Retinal pigment epithelial cell (primary cell): ENCODE results near the gene CARNS1.

Experiments used
- DNase-seq: peaks from one replicate; pipeline ENCODE4 v3.0.0-alpha.2; 2010; ENCODE audit warnings: low read depth
- H3K4me3 ChIP-seq: 2 replicates; pipeline ENCODE4 v1.5.1; 2011; ENCODE audit warnings: mild to moderate bottlenecking, low read length, control low read depth, moderate library complexity
- TF ChIP-seq, protein P1 (sequence below): conservative IDR thresholded peaks from 2 replicates; pipeline ENCODE4 v1.5.1; 2011; ENCODE audit warnings: low read depth, low read length, control low read depth, inconsistent platforms

The CARNS1 gene

DNA sequence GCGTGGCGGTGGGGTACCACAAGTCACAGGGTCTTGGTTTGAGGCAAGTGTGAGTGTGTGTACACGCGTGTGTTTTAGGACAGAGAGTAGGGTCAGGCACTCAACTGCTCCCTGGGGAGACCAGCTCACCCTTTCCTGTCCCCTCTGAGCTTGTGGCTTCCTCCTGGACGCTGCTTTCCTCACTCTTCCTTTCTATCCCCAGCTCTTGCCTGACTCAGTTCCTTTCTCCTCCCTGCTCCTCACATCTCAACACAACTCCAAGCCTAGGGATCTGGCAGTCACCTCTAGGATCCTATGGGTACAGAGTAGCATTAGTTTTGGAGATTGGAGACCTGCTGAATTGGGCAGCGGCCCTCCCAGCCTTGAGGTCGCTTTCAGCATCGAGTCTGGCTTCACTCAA, 46.2 kb upstream of the CARNS1 start:
- TF ChIP-seq, protein P1, sequence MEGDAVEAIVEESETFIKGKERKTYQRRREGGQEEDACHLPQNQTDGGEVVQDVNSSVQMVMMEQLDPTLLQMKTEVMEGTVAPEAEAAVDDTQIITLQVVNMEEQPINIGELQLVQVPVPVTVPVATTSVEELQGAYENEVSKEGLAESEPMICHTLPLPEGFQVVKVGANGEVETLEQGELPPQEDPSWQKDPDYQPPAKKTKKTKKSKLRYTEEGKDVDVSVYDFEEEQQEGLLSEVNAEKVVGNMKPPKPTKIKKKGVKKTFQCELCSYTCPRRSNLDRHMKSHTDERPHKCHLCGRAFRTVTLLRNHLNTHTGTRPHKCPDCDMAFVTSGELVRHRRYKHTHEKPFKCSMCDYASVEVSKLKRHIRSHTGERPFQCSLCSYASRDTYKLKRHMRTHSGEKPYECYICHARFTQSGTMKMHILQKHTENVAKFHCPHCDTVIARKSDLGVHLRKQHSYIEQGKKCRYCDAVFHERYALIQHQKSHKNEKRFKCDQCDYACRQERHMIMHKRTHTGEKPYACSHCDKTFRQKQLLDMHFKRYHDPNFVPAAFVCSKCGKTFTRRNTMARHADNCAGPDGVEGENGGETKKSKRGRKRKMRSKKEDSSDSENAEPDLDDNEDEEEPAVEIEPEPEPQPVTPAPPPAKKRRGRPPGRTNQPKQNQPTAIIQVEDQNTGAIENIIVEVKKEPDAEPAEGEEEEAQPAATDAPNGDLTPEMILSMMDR, result no peak
- no peak overlapping the region for H3K4me3 ChIP-seq
- DNase-seq, result no peak

DNA sequence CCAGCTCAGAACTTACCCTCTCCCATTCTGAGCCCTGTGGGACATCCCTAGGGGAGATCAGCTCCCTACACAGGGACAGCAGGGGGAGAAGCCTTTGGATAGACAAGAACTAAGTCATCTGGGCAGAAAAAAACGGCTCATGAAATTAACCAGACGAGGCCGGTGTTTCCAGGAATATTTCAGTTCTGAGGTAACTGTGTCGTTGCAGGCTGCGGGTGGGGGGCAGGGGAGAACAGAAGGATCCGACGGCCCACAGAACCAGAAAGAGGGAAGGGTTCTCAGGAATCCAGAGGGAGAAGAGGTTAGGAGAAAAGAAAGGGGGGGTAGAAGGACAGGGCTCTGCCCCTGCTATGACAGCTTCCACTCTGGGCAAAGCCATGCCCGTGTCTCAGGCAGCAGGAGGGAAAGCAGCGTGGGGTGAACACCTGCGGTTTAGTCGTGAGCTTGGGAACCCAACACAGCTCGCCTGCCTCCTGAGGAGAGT, 45.6 kb upstream of the CARNS1 start:
- DNase-seq, result no peak
- no peak overlapping the region for H3K4me3 ChIP-seq
- TF ChIP-seq, protein P1, result no peak

DNA sequence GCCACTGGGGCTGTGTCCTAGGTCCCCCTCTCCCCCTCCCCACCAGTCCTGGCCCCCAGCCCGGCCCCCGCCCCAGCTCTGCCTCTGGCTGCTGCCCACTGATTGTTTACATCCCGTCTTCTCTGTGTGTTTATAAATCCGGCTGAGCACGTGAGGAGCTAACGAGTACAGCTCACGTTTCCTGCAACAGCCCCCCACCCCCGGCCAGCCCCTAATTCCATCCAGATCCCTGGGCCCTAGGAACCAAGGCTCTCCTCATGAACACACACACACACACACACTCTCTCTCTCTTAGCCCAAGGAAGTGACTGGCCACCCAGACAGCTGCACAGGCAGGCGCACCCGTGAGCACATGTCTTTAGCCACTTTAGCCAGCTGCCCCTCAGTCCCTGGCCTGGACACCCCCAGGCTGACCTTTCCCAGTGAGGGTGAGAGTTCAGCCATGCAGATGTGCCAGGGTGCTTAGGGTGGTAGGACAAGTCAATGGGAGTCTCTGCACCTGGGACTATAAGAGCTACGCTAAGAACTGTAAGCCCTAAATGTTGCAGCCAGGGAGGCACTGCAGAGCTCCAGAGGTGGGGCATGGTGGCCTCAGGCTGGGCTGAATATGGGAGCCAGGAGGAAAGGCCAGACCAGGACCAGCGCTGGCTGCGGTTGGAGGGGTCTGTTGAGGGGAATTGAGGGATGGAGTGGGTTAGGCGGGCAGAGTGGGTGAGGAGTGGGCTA, 45.0 kb upstream of the CARNS1 start:
- TF ChIP-seq, protein P1, result no peak
- DNase-seq, result no peak
- H3K4me3 ChIP-seq, result no peak overlapping the region

DNA sequence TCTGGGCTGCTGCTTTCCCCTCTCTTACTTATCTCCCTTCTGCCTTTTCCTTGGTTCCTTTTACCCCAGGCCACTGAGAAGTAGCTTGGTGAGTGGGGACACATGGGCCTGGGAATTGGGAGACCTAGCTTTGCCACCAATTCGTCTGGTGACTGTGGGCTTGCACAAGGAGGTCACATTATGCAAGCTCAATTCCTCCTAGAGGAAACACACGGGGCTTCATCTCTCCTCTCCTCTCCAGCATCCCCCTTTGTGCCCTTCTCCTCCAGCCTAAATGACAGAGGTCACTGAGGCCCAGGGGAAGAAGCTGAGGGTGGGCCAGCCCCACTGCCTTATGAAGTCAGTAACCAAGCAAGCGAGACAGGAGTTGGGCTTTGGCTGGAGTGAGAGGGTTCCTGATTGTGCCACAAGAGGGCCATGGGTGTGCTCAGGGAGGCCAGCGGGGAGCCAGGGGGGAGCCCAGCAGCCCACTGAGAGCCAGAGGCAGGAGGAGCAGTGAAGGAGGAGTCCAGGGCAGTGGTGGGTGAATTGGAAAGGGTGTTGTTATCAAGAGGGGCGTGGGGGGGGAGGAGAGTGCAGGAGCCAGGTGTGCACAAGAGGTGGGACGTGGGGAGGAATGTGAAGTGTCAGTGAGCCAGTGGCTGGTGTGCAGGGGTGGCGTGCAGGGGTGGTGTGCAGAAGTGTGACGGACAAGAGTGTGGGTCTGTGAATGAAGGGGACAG, 44.1 kb upstream of the CARNS1 start:
- DNase-seq, result no peak
- TF ChIP-seq, protein P1, result peak; percentile 64
- H3K4me3 ChIP-seq, result peak overlapping the region; percentile 38

DNA sequence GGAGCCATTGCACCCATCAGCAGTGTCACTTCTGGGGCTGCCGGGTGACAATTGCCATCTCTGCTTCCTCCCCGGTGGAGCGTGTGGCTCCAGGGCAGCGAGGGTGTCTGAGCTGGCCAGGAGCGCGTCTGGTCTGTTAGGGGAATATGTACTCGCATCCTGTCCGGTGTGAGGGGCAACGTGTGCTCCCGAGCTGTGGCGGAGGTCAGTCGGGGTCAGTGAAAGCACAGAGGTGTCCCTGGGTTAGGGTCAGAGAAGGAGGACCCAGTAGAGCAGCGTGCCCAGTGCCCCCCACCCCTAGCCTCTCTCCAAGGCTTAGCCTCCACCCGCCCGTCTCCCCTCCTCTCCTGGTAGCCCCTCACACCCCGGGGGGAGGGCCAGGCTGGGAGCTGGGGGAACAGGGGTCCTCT, 43.6 kb upstream of the CARNS1 start:
- no peak for DNase-seq
- TF ChIP-seq, protein P1, result no peak
- peak overlapping the region; percentile 38 for H3K4me3 ChIP-seq

DNA sequence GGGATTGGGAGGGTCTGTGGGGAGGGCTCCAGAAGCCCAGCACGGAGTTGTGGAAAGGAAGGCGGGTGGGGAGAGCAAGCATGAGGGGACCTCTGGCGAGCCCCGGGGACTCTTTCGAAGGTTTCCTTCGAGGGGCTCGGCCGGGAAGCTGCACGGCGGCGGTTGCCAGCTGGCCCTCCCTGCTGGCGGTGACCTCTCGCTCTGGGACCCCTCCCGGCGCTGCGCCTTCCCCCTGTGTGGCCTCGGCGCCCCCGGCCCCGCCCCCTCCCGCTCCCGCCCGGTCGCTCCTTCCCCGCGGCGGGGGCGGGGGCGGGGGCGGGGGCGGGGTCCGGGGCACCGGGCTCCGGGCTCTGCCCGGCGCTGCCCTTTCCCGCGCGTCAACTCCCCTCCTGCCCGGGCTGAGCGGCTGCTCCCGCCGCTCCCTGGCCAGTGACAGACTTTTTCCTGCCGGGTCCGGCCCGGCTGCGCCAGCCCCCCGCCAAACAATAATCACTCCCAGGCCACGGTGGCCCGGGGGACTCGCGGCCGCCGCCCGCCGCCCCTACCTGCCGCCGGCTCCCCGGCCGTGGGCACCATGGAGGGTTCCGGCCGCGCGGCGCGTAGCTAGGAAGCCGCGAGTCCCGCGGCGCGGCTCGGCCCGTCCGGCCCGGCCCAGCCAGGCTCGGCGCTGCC, 43.0 kb upstream of the CARNS1 start:
- peak overlapping the region; percentile 57 for H3K4me3 ChIP-seq
- no peak for DNase-seq
- TF ChIP-seq, protein P1, result no peak
